Progenitor cell of endocrine pancreas (in vitro differentiated cells): ENCODE data around the gene CHST15. TPM values are rescaled to one million over a fixed set of nuclear protein-coding genes. Genes with fewer than 3 reads are reported as not detected.

ENCODE experiments used
- DNase-seq: peaks from one replicate; pipeline ENCODE4 v3.0.0; 2021; ENCODE audit warnings: low spot score; ENCODE audit not compliant: unreplicated experiment
- H3K27ac Mint-ChIP-seq: 2 replicates; pipeline ENCODE4 v1.8.0; 2021; ENCODE audit warnings: mild to moderate bottlenecking, moderate library complexity, mixed read lengths
- H3K27me3 Mint-ChIP-seq: 2 replicates; pipeline ENCODE4 v1.8.0; 2021; ENCODE audit warnings: mixed read lengths
- H3K36me3 Mint-ChIP-seq: 2 replicates; pipeline ENCODE4 v1.8.0; 2022; ENCODE audit warnings: mixed read lengths; ENCODE audit not compliant: insufficient read depth
- H3K4me1 Mint-ChIP-seq: 2 replicates; pipeline ENCODE4 v1.8.0; 2021; ENCODE audit warnings: low read depth, mixed read lengths
- H3K4me3 Mint-ChIP-seq: 2 replicates; pipeline ENCODE4 v1.8.0; 2021; ENCODE audit warnings: low read depth, mild to moderate bottlenecking, moderate library complexity, mixed read lengths
- H3K9me3 Mint-ChIP-seq: 2 replicates; pipeline ENCODE4 v1.8.0; 2021; ENCODE audit warnings: low read depth, mixed read lengths
- total RNA-seq: library from RNA; stranded (reverse); gene quantifications from 2 replicates; pipeline ENCODE4 v1.2.1, GENCODE V29; 2021
- TF ChIP-seq, protein P1 (sequence below): fragments of 200-600 bp; sonication (generic); IDR thresholded peaks from one replicate; pipeline ENCODE4 v1.5.0; 2021; ENCODE audit warnings: antibody characterized with exemption, mild to moderate bottlenecking; ENCODE audit not compliant: unreplicated experiment

Gene CHST15
- total RNA-seq, 1 donor from 2014 or later, result 7.9 TPM

DNA sequence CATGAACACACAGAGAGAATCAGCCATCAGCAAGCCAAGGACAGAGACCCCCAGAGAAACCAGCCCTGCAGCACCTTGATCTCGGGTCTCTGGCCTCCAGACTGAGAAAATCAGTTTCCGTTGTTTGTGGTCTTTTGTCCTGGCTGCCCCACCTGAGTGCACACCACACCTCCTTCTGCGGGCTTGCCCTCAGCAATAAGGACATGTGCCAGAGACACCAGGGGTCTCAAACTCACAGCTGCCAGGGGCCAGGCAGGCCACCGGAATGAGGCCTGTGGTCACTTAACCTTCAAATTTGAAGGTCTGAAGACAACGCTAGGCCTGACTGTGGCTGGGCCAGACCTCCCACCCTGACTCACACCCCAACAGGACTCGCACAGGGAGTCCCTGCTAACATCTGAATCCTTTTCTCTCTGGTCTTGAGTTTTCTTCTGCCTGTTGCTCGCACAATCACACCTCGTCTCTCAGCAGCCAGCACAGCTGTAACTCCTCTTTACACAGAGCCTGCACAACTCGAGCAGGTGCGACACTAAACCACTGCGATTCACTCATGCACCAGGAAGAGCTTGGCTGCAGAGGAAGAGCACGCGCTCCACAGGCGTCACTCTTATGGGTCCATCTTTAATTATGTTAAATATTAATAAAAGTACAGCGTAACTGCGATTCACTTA, 86.2 kb downstream of the CHST15 start:
- Mint-ChIP-seq H3K27ac (no peak overlapping the region), H3K4me1 (peaks cover 2% of the 10 kb centered on the region), H3K9me3 (no peaks in the 10 kb centered on the region), H3K36me3 (peaks cover 3% of the 10 kb centered on the region), H3K4me3 (no peak overlapping the region), H3K27me3 (no peaks in the 10 kb centered on the region)
- no peak for DNase-seq
- TF ChIP-seq, protein P1, sequence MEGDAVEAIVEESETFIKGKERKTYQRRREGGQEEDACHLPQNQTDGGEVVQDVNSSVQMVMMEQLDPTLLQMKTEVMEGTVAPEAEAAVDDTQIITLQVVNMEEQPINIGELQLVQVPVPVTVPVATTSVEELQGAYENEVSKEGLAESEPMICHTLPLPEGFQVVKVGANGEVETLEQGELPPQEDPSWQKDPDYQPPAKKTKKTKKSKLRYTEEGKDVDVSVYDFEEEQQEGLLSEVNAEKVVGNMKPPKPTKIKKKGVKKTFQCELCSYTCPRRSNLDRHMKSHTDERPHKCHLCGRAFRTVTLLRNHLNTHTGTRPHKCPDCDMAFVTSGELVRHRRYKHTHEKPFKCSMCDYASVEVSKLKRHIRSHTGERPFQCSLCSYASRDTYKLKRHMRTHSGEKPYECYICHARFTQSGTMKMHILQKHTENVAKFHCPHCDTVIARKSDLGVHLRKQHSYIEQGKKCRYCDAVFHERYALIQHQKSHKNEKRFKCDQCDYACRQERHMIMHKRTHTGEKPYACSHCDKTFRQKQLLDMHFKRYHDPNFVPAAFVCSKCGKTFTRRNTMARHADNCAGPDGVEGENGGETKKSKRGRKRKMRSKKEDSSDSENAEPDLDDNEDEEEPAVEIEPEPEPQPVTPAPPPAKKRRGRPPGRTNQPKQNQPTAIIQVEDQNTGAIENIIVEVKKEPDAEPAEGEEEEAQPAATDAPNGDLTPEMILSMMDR, result no peak

DNA sequence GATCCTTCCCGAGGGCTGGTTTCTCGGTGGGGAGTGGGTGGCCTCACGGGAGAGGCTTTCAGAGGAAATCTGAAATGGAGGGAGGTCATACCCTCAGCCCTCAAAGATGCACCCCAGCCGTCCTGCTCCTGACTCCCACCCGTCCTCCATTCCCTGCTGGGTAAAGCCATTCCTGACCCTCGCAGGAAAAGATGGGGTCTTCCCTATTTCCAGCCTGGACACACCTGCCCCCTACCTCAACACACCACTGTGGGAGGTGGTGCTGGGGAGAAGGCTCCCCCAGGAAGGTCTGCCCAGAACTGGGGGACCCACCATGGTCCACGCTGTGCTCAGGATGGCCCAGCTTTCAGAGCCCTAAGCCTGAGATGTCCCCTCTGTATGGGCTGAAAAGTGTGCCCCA, 86.9 kb downstream of the CHST15 start:
- Mint-ChIP-seq H3K27me3 (no peaks in the 10 kb centered on the region), H3K27ac (no peak overlapping the region), H3K36me3 (peaks cover 1% of the 10 kb centered on the region), H3K4me3 (no peak overlapping the region), H3K9me3 (no peaks in the 10 kb centered on the region), H3K4me1 (peaks cover 2% of the 10 kb centered on the region)
- TF ChIP-seq, protein P1, result no peak
- no peak for DNase-seq

DNA sequence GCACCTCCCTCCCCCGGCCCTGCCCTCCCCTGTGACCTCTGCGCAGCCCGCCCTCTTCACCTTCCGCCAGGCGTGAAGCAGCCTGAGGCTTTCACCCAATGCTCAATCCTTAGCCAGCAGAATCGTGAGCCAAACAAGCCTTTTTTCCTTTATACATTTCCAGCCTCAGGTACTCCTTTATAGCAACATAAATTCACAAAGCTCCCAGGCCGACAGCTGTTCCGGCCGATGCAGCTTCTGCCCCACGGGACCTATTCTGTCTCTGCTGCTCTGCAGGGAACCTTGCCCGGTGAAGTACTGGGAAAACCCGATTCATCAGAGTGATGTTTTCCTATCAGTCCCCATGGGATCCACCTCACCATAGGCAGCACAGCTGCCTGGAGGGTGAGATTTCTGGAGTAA, 87.4 kb downstream of the CHST15 start:
- Mint-ChIP-seq H3K9me3 (no peaks in the 10 kb centered on the region), H3K27me3 (no peaks in the 10 kb centered on the region), H3K4me3 (no peak overlapping the region), H3K4me1 (peaks cover 2% of the 10 kb centered on the region), H3K36me3 (no peaks in the 10 kb centered on the region), H3K27ac (peak overlapping the region; percentile 43)
- TF ChIP-seq, protein P1, result no peak
- DNase-seq, result no peak

DNA sequence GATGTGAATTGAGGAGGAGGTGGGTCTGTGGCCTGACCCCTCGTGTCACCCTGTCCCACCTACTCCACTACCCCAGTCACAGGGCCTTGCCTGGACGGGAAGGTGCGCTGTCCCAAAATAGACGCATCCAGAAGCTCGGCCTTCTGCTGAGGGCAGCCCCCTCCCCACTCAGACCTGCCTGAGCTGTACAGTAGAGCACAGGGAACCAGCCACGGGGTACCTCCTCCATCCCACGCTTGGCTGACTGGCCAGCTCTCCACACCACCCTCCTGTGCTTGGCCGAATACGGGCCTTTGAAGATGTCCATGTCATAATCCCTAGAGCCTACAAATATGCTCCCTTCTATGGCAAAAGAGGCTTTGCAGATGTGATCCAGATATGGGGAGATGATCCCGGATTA, 88.3 kb downstream of the CHST15 start:
- Mint-ChIP-seq H3K4me1 (peaks cover 2% of the 10 kb centered on the region), H3K4me3 (no peak overlapping the region), H3K27ac (no peak overlapping the region), H3K36me3 (no peaks in the 10 kb centered on the region), H3K9me3 (no peaks in the 10 kb centered on the region), H3K27me3 (no peaks in the 10 kb centered on the region)
- DNase-seq, result no peak
- TF ChIP-seq, protein P1, result no peak

DNA sequence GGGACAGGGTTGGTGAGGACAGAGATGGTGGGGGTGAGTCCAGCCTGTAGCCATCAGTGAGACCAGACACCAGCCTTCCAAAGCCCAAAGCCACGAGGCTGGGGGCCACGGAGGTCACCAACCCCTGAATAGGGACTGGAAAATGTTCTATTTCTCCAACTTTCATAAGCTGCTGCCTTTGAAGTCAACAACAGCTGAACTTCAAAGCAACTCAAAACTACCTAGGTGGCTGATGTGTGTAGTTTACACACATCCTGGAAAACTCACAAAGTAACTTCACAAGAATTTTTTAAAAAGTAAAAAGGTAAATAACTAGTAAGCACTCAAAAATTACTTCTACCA, 88.8 kb downstream of the CHST15 start:
- TF ChIP-seq, protein P1, result no peak
- Mint-ChIP-seq H3K4me3 (no peak overlapping the region), H3K4me1 (peaks cover 2% of the 10 kb centered on the region), H3K27ac (no peak overlapping the region), H3K27me3 (no peaks in the 10 kb centered on the region), H3K9me3 (no peaks in the 10 kb centered on the region), H3K36me3 (no peaks in the 10 kb centered on the region)
- no peak for DNase-seq
